SU-DHL-6 (cell line): ENCODE results near the gene SNX1.

Experiments used
- H2AFZ ChIP-seq: fragments of 200-600 bp; sonication (generic); 2 replicates; pipeline ENCODE4 v1.6.1; 2014; ENCODE audit warnings: low read depth, mild to moderate bottlenecking, moderate library complexity, mixed read lengths, antibody characterized with exemption, low read length; ENCODE audit not compliant: severe bottlenecking
- H3F3A ChIP-seq: fragments of 200-600 bp; shearing (Covaris generic); 2 replicates; pipeline ENCODE4 v1.6.0; 2016; ENCODE audit warnings: antibody characterized with exemption, mild to moderate bottlenecking; ENCODE audit not compliant: insufficient read depth
- H3K27ac ChIP-seq: fragments of 200-600 bp; sonication (generic); 2 replicates; pipeline ENCODE4 v1.5.1; 2016; ENCODE audit warnings: low read depth, mild to moderate bottlenecking, low read length, moderate library complexity, mixed read lengths
- H3K27me3 ChIP-seq: fragments of 200-600 bp; sonication (generic), shearing (Covaris generic); 2 replicates; pipeline ENCODE4 v1.6.0; 2014; ENCODE audit warnings: mild to moderate bottlenecking, low read length
- H3K36me3 ChIP-seq: fragments of 200-600 bp; sonication (generic); 2 replicates; pipeline ENCODE4 v1.6.1; 2014; ENCODE audit warnings: mild to moderate bottlenecking, low read length, mixed read lengths
- H3K4me2 ChIP-seq: fragments of 300-600, 200-600 bp; shearing (Covaris generic), sonication (generic); 2 replicates; pipeline ENCODE4 v1.6.0; 2014; ENCODE audit warnings: low read length, low read depth, mild to moderate bottlenecking; ENCODE audit not compliant: poor library complexity, severe bottlenecking
- H3K4me3 ChIP-seq: fragments of 200-600 bp; sonication (generic); 2 replicates; pipeline ENCODE4 v1.5.1; 2014; ENCODE audit warnings: antibody characterized with exemption, low read length, mild to moderate bottlenecking, mixed read lengths; ENCODE audit not compliant: insufficient read depth, poor library complexity, severe bottlenecking
- H3K79me2 ChIP-seq: fragments of 200-600 bp; sonication (generic); 2 replicates; pipeline ENCODE4 v1.6.1; 2014; ENCODE audit warnings: mild to moderate bottlenecking, low read length, moderate library complexity; ENCODE audit not compliant: insufficient read depth
- H3K9ac ChIP-seq: fragments of 200-600 bp; sonication (generic); 2 replicates; pipeline ENCODE4 v1.7.0; 2014; ENCODE audit warnings: mild to moderate bottlenecking, low read length
- H3K9me2 ChIP-seq: fragments of 200-600 bp; sonication (generic); replicated peaks from 2 replicates; pipeline ENCODE4 v1.6.1; 2014; ENCODE audit warnings: low read length; ENCODE audit not compliant: insufficient read depth
- H3K9me3 ChIP-seq: fragments of 200-600 bp; sonication (generic); 2 replicates; pipeline ENCODE4 v1.6.1; 2014; ENCODE audit warnings: low read length, mixed read lengths; ENCODE audit not compliant: insufficient read depth
- H4K20me1 ChIP-seq: fragments of 200-600 bp; sonication (generic); 2 replicates; pipeline ENCODE4 v1.6.1; 2014; ENCODE audit warnings: low read depth, mild to moderate bottlenecking, antibody characterized with exemption, low read length, moderate library complexity, mixed read lengths
- EZH2phosphoT487 ChIP-seq: fragments of 200-600 bp; sonication (generic), shearing (Covaris generic); conservative IDR thresholded peaks from 2 replicates; pipeline ENCODE4 v1.6.1; 2018; ENCODE audit warnings: mild to moderate bottlenecking, antibody characterized with exemption, low read length, moderate library complexity, mixed read lengths
- TF ChIP-seq, protein P1 (sequence below): fragments of 200-600 bp; sonication (generic); IDR thresholded peaks from one replicate; pipeline ENCODE4 v1.5.1; 2017; ENCODE audit warnings: antibody characterized with exemption, mild to moderate bottlenecking, low read length, moderate library complexity; ENCODE audit not compliant: insufficient read depth, poor library complexity, severe bottlenecking

Gene SNX1

DNA sequence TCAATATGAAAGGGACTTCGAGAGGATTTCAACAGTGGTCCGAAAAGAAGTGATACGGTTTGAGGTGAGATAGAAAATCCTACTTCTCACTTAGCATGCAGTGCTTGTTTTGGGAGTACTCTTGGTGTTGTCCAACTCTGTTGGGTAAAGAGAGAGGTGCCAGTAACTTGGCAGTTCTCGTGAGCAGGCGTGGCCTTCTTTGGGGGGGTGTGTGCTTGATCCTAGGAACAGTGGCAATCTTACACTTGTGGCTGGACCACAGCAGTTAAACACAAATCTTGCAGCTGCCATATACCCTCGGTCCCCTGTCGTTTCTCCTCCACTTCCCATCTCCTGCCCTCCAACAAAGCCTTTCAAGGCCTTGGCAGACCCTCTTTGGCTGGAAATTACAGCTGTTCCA, 40.6 kb downstream of the SNX1 start:
- Histone ChIP-seq H3K27ac (no peak overlapping the region), H3K79me2 (no peaks in the 10 kb centered on the region), H3F3A (no peaks in the 10 kb centered on the region), H3K9ac (no peak overlapping the region), H3K9me3 (no peaks in the 10 kb centered on the region), H3K27me3 (no peaks in the 10 kb centered on the region), H4K20me1 (no peaks in the 10 kb centered on the region), H3K36me3 (peaks cover 3% of the 10 kb centered on the region; the same call in 1 of the 2 replicates), H2AFZ (no peak overlapping the region), H3K9me2 (no peaks in the 10 kb centered on the region), H3K4me3 (no peak overlapping the region), H3K4me2 (no peak overlapping the region)
- TF ChIP-seq, protein P1, sequence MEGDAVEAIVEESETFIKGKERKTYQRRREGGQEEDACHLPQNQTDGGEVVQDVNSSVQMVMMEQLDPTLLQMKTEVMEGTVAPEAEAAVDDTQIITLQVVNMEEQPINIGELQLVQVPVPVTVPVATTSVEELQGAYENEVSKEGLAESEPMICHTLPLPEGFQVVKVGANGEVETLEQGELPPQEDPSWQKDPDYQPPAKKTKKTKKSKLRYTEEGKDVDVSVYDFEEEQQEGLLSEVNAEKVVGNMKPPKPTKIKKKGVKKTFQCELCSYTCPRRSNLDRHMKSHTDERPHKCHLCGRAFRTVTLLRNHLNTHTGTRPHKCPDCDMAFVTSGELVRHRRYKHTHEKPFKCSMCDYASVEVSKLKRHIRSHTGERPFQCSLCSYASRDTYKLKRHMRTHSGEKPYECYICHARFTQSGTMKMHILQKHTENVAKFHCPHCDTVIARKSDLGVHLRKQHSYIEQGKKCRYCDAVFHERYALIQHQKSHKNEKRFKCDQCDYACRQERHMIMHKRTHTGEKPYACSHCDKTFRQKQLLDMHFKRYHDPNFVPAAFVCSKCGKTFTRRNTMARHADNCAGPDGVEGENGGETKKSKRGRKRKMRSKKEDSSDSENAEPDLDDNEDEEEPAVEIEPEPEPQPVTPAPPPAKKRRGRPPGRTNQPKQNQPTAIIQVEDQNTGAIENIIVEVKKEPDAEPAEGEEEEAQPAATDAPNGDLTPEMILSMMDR = no peak
- TF ChIP-seq EZH2phosphoT487 = no peak

DNA sequence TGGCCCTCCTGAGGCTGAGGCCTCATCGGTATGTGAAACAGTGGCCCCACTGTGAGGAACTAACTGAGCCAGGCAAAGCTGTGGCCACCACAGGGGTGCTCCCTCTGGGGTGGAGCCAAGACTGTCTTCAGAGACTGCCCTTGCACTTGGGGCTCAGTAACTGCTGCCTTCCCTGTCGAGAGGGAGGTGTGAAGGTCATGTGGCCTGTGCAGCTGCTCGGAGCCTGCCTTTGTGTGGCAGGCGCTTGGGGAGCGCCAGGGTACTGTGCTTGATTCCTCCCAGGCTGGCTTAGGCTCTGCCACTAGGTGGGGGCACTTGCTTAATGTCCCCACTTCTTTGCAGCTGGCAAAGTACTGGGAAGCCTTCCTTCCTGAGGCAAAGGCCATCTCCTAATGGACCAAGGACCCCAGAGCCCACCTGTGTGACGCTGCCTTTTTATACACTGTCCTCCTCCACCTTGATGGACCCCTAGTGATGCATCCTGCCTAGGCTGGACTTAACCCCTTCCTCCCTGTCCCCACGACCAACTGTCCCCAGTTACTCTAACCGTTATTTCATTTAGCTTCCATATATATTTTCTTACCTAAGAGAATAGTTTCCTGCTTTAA, 41.5 kb downstream of the SNX1 start:
- Histone ChIP-seq H3K9me2 (no peaks in the 10 kb centered on the region), H3K36me3 (no peaks in the 10 kb centered on the region), H4K20me1 (no peaks in the 10 kb centered on the region), H3K79me2 (no peaks in the 10 kb centered on the region), H2AFZ (no peak overlapping the region), H3K9ac (no peak overlapping the region), H3K9me3 (no peaks in the 10 kb centered on the region), H3K27me3 (no peaks in the 10 kb centered on the region), H3K4me2 (no peak overlapping the region), H3K4me3 (no peak overlapping the region), H3K27ac (no peak overlapping the region), H3F3A (no peaks in the 10 kb centered on the region)
- no peak for TF ChIP-seq EZH2phosphoT487
- TF ChIP-seq, protein P1 = no peak

DNA sequence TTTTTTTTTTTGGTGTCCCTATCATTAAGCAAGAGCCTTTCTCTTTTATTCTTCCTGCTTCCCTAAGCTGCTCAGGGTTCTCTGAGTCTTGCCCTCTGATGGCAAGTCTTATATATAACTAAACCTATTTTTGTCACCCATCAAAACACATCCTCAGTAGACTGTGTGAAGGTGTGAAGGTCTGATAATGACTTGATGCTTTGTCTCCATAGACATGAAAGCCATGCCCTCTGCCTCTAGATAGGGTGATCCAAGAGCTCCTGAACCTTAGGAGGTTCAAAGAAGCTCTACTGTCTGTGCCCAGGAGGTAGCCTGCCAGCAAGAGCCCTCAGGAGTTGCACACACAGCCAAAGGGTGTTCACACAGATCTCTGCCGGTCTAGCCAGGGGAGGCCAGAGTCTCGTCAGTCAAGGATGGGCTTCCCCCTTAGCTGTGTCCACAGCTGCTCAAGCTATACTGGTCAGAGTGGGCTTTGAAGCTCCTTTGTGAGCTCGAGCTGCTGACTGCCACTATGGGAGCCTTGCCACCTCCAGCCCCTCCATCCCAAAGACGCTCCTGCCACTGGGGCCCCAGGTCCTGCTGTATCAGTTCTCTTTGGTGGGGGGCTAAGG, 42.7 kb downstream of the SNX1 start:
- H3F3A ChIP-seq = no peaks in the 10 kb centered on the region
- TF ChIP-seq EZH2phosphoT487 = no peak
- TF ChIP-seq, protein P1 = no peak
- no peaks in the 10 kb centered on the region for H3K36me3 ChIP-seq
- H2AFZ ChIP-seq = no peak overlapping the region
- no peak overlapping the region for H3K27ac ChIP-seq
- H3K79me2 ChIP-seq = no peaks in the 10 kb centered on the region
- H3K27me3 ChIP-seq = no peaks in the 10 kb centered on the region
- H3K4me2 ChIP-seq = no peak overlapping the region
- H3K9ac ChIP-seq = no peak overlapping the region
- no peaks in the 10 kb centered on the region for H3K9me3 ChIP-seq
- H4K20me1 ChIP-seq = no peaks in the 10 kb centered on the region
- no peak overlapping the region for H3K4me3 ChIP-seq
- H3K9me2 ChIP-seq = no peaks in the 10 kb centered on the region
